OCI-LY7 (cell line): Measurements from ENCODE around the gene RIMS1. TPM values are rescaled to one million over a fixed set of nuclear protein-coding genes. Genes with fewer than 3 reads are reported as not detected.

ENCODE experiments used
- BruUV-seq: library from RNA; stranded (reverse); fragments of 400-500 nt; replicated peaks from 2 replicates; lab custom pipeline; 2021; lab: Mats Ljungman, UMichigan
- CTCF ChIA-PET: fragments of 300-600 bp; sonication (Branson Sonifier 250); formaldehyde crosslinking; loops from one replicate; lab custom pipeline; 2022; ENCODE audit warnings: antibody characterized with exemption; ENCODE audit not compliant: unreplicated experiment; lab: Charles Lee
- POLR2A ChIA-PET: fragments of 300-600 bp; sonication (Branson Sonifier 250); formaldehyde crosslinking; loops from one replicate; lab custom pipeline; 2022; ENCODE audit warnings: antibody characterized with exemption; lab: Charles Lee
- DNase-seq: peaks from one replicate; pipeline ENCODE4 v3.0.0-alpha.2; 2015; ENCODE audit warnings: low spot score
- H2AFZ ChIP-seq: fragments of 200-600 bp; sonication (generic), shearing (Covaris generic); 2 replicates; pipeline ENCODE4 v1.6.1; 2014; ENCODE audit warnings: mild to moderate bottlenecking, antibody characterized with exemption, low read length, moderate library complexity
- H3K27ac ChIP-seq: fragments of 200-600 bp; sonication (generic); 2 replicates; pipeline ENCODE4 v1.5.1; 2014; ENCODE audit warnings: mixed run types, low read depth, mild to moderate bottlenecking, moderate library complexity, low read length, inconsistent platforms; ENCODE audit not compliant: poor library complexity, severe bottlenecking
- H3K36me3 ChIP-seq: fragments of 200-600 bp; sonication (generic); 2 replicates; pipeline ENCODE4 v1.6.1; 2014; ENCODE audit warnings: mild to moderate bottlenecking, antibody characterized with exemption, low read length, moderate library complexity, mixed read lengths; ENCODE audit not compliant: insufficient read depth
- H3K4me1 ChIP-seq: fragments of 200-600 bp; sonication (generic); 2 replicates; pipeline ENCODE4 v1.5.1; 2014; ENCODE audit warnings: mild to moderate bottlenecking, low read length; ENCODE audit not compliant: insufficient read depth, poor library complexity, severe bottlenecking
- H3K4me2 ChIP-seq: fragments of 200-600 bp; sonication (generic); 2 replicates; pipeline ENCODE4 v1.6.1; 2014; ENCODE audit warnings: mild to moderate bottlenecking, low read length
- H3K4me3 ChIP-seq: fragments of 200-600 bp; sonication (generic); 2 replicates; pipeline ENCODE4 v1.5.1; 2014; ENCODE audit warnings: mild to moderate bottlenecking, low read depth, low read length; ENCODE audit not compliant: poor library complexity, severe bottlenecking
- H3K79me2 ChIP-seq: fragments of 200-600 bp; sonication (generic); 2 replicates; pipeline ENCODE4 v1.6.1; 2016; ENCODE audit warnings: low read depth, mild to moderate bottlenecking, low read length, moderate library complexity, mixed read lengths; ENCODE audit not compliant: insufficient read depth
- H3K9me2 ChIP-seq: fragments of 200-600 bp; sonication (generic); 2 replicates; pipeline ENCODE4 v1.6.1; 2016; ENCODE audit warnings: mild to moderate bottlenecking, low read length, mixed read lengths; ENCODE audit not compliant: insufficient read depth
- H3K9me3 ChIP-seq: fragments of 200-600 bp; sonication (generic); 2 replicates; pipeline ENCODE4 v1.6.1; 2014; ENCODE audit warnings: mild to moderate bottlenecking, mixed run types, low read length, mixed read lengths
- H4K20me1 ChIP-seq: fragments of 200-600 bp; sonication (generic); 2 replicates; pipeline ENCODE4 v1.6.1; 2014; ENCODE audit warnings: mild to moderate bottlenecking, antibody characterized with exemption, low read length, moderate library complexity, mixed read lengths; ENCODE audit not compliant: insufficient read depth
- CTCF ChIP-seq: fragments of 200-600 bp; sonication (generic); conservative IDR thresholded peaks from 2 replicates; pipeline ENCODE4 v1.5.1; 2014; ENCODE audit warnings: mild to moderate bottlenecking, antibody characterized with exemption, low read length, moderate library complexity, mixed read lengths
- EZH2phosphoT487 ChIP-seq: fragments of 200-600 bp; sonication (generic); IDR thresholded peaks from 2 replicates; pipeline ENCODE4 v1.6.1; 2018; ENCODE audit warnings: low read depth, borderline replicate concordance, mild to moderate bottlenecking, mixed run types, antibody characterized with exemption, low read length, moderate library complexity, mixed read lengths
- intact Hi-C: fragments of 100-400 bp; cut with micrococcal nuclease; formaldehyde crosslinking; loops from one replicate; pipeline ENCODE4 v1.10.0; 2022; ENCODE audit not compliant: unreplicated experiment
- total RNA-seq, 2 experiments: library from RNA; depleted of rRNA in 1 of 2; stranded (reverse); fragments of >200 nt in 1 of 2; shearing (Covaris generic) in 1 of 2; gene quantifications; 2 replicates each; pipeline ENCODE4 v1.2.3, GENCODE V29; 2014 to 2022

Gene RIMS1
- total RNA-seq, 2 experiments from 2014 or later, result not detected

GRCh38 chr6:72348926-72349325 lies 462.6 kb downstream of the RIMS1 start:
- CTCF ChIA-PET, result no interaction called here
- no TSS peak for BruUV-seq
- intact Hi-C loops, result no loop called here

GRCh38 chr6:72350296-72350881 lies 464.0 kb downstream of the RIMS1 start:
- Histone ChIP-seq H3K9me2 (no peaks in the 10 kb centered on the region), H3K79me2 (no peaks in the 10 kb centered on the region), H3K9me3 (no peaks in the 10 kb centered on the region), H3K4me1 (no peaks in the 10 kb centered on the region), H2AFZ (no peak overlapping the region), H3K36me3 (no peaks in the 10 kb centered on the region), H3K4me2 (no peak overlapping the region), H3K4me3 (no peak overlapping the region), H4K20me1 (no peaks in the 10 kb centered on the region), H3K27ac (no peak overlapping the region)
- ChIA-PET CTCF (no interaction called here), POLR2A (interaction anchor here (0.5 to 1.2 kb wide), 2 partner anchors 9 to 365 kb away, joined by 3 to 5 read pairs; no protein-coding TSS in a partner anchor)
- no peak for DNase-seq
- no TSS peak for BruUV-seq
- TF ChIP-seq EZH2phosphoT487, result no peak
- no peak for TF ChIP-seq CTCF
- intact Hi-C loops, result no loop called here

More at GRCh38 chr6:72348926-72349325, 462.6 kb downstream of the RIMS1 start:
- H3K4me1 ChIP-seq, result no peaks in the 10 kb centered on the region
- TF ChIP-seq CTCF, result no peak
- TF ChIP-seq EZH2phosphoT487, result no peak
- H3K9me2 ChIP-seq, result no peaks in the 10 kb centered on the region
- H3K36me3 ChIP-seq, result no peaks in the 10 kb centered on the region
- H2AFZ ChIP-seq, result no peak overlapping the region
- no peaks in the 10 kb centered on the region for H3K9me3 ChIP-seq
- H3K4me3 ChIP-seq, result no peak overlapping the region
- H3K27ac ChIP-seq, result no peak overlapping the region
- H4K20me1 ChIP-seq, result no peaks in the 10 kb centered on the region
- no peak for DNase-seq
- POLR2A ChIA-PET, result no interaction called here
- H3K4me2 ChIP-seq, result no peak overlapping the region
- H3K79me2 ChIP-seq, result no peaks in the 10 kb centered on the region
